ENCODE results near the gene TULP1.
"Not testable (repeated sequence)": the region's sequence is repeated elsewhere in the genome, so short reads cannot be mapped to it uniquely, and the experiment has no call there.

The TULP1 gene

DNA sequence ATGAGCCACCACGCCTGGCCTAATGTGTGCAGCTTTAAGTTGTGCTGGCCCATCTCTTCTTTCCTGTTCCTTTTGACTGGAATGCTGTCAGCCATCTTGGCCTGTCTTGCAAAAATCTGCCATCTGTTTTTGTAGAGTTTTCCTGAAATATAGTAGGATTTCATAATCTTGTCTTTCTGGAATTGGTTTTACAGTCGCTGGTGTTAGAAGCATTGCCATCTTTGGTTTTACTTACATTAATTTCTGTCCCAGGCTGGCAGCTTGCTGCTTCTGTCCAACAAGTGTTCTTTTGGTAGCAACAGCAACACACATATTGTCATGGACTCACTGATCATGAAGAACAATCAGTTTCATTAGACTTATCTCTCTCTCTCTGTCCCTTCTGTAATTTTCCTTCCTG, 29.1 kb upstream of the TULP1 start:
- Histone ChIP-seq H4K8ac (ENCODE audit: low read length) (no peak overlapping the region), H3K36me3 (ENCODE audit: control insufficient read depth in 1 of 2, insufficient read depth in 2 of 2, low read depth in 1 of 2, low read length in 2 of 2) (no peaks in the 10 kb centered on the region), H3K27ac (ENCODE audit: low read length, poor library complexity, severe bottlenecking) (no peak overlapping the region), H3K27me3 (ENCODE audit: control insufficient read depth in 1 of 2, insufficient read depth in 1 of 2, low read length in 2 of 2) (peaks cover 0 to 29% of the 10 kb centered on the region in 2 experiments), H4K91ac (ENCODE audit: low read length) (no peak overlapping the region), H3K4me1 (ENCODE audit: control insufficient read depth, insufficient read depth, low read depth, low read length) (peaks cover 4% of the 10 kb centered on the region), H3K79me1 (replicated peaks; ENCODE audit: low read length, poor library complexity, severe bottlenecking) (no peaks in the 10 kb centered on the region), H3K18ac (ENCODE audit: low read depth in 1 of 2, low read length in 2 of 2) (no peak overlapping the region), H3K9ac (ENCODE audit: low read length) (no peak overlapping the region), H3K14ac (ENCODE audit: low read length in 2 of 2) (no peak overlapping the region), H3K4me3 (ENCODE audit: insufficient read depth in 1 of 2, low read depth in 1 of 2, low read length in 2 of 2) (no peak overlapping the region), H2AK5ac (ENCODE audit: low read length, severe bottlenecking) (no peak overlapping the region), H3K4ac (ENCODE audit: low read depth in 1 of 2, low read length in 2 of 2) (no peak overlapping the region), H2AFZ (ENCODE audit: low read depth, low read length) (no peak overlapping the region), H2BK5ac (ENCODE audit: low read depth, low read length, poor library complexity, severe bottlenecking) (no peak overlapping the region), H2BK120ac (ENCODE audit: low read depth, low read length) (no peak overlapping the region), H2BK12ac (ENCODE audit: low read length in 2 of 2) (no peak overlapping the region), H3K4me2 (ENCODE audit: low read length, poor library complexity, severe bottlenecking) (no peak overlapping the region), H3K9me3 (ENCODE audit: control insufficient read depth, low read length) (peaks cover 9% of the 10 kb centered on the region), H2BK15ac (ENCODE audit: low read depth, poor library complexity, severe bottlenecking) (no peak overlapping the region), H3K23ac (ENCODE audit: low read length in 2 of 2) (no peak overlapping the region)
- no peak for DNase-seq
- 78% methylated on average over 2 of the region's 2 CpGs for WGBS

DNA sequence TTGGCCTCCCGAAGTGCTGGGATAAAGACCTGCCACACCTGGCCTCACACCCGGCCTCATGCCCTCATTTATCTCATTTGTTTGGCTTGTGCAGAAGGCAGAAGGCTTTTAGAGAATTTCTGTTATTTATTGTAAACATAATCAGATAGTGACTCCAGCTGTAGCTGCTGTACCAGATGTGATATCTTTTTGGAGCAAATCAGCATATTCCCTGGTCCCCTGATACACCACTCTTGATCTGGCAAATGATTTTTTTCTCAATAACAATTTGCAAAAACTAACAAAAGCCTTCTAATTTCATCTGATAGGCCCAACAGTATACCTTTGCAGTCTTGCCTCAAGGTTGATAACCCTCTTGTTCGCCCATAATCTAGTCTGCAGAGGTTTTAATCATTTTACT, 26.5 kb upstream of the TULP1 start:
- H3K9ac ChIP-seq (ENCODE audit: low read length): no peak overlapping the region
- no peak overlapping the region for H2BK15ac ChIP-seq (ENCODE audit: low read depth, poor library complexity, severe bottlenecking)
- no peak overlapping the region for H2BK5ac ChIP-seq (ENCODE audit: low read depth, low read length, poor library complexity, severe bottlenecking)
- no peaks in the 10 kb centered on the region for H3K79me1 ChIP-seq (replicated peaks; ENCODE audit: low read length, poor library complexity, severe bottlenecking)
- no peak overlapping the region for H3K23ac ChIP-seq (ENCODE audit: low read length in 2 of 2)
- no peak overlapping the region for H2BK120ac ChIP-seq (ENCODE audit: low read depth, low read length)
- no peaks in the 10 kb centered on the region for H3K36me3 ChIP-seq (ENCODE audit: control insufficient read depth in 1 of 2, insufficient read depth in 2 of 2, low read depth in 1 of 2, low read length in 2 of 2)
- WGBS: 65% methylated on average over 3 of the region's 3 CpGs
- no peak overlapping the region for H3K4me3 ChIP-seq (ENCODE audit: insufficient read depth in 1 of 2, low read depth in 1 of 2, low read length in 2 of 2)
- peaks cover 4% of the 10 kb centered on the region for H3K4me1 ChIP-seq (ENCODE audit: control insufficient read depth, insufficient read depth, low read depth, low read length)
- no peak overlapping the region for H2AFZ ChIP-seq (ENCODE audit: low read depth, low read length)
- no peak overlapping the region for H3K4me2 ChIP-seq (ENCODE audit: low read length, poor library complexity, severe bottlenecking)
- no peak overlapping the region for H2AK5ac ChIP-seq (ENCODE audit: low read length, severe bottlenecking)
- no peak overlapping the region for H3K14ac ChIP-seq (ENCODE audit: low read length in 2 of 2)
- H3K18ac ChIP-seq (ENCODE audit: low read depth in 1 of 2, low read length in 2 of 2): no peak overlapping the region
- H3K9me3 ChIP-seq (ENCODE audit: control insufficient read depth, low read length): peaks cover 9% of the 10 kb centered on the region
- DNase-seq: no peak
- no peak overlapping the region for H3K4ac ChIP-seq (ENCODE audit: low read depth in 1 of 2, low read length in 2 of 2)
- no peak overlapping the region for H2BK12ac ChIP-seq (ENCODE audit: low read length in 2 of 2)
- no peak overlapping the region for H3K27ac ChIP-seq (ENCODE audit: low read length, poor library complexity, severe bottlenecking)
- H3K27me3 ChIP-seq (ENCODE audit: control insufficient read depth in 1 of 2, insufficient read depth in 1 of 2, low read length in 2 of 2): peaks cover 3 to 32% of the 10 kb centered on the region in 2 experiments
- H4K91ac ChIP-seq (ENCODE audit: low read length): no peak overlapping the region
- H4K8ac ChIP-seq (ENCODE audit: low read length): no peak overlapping the region

DNA sequence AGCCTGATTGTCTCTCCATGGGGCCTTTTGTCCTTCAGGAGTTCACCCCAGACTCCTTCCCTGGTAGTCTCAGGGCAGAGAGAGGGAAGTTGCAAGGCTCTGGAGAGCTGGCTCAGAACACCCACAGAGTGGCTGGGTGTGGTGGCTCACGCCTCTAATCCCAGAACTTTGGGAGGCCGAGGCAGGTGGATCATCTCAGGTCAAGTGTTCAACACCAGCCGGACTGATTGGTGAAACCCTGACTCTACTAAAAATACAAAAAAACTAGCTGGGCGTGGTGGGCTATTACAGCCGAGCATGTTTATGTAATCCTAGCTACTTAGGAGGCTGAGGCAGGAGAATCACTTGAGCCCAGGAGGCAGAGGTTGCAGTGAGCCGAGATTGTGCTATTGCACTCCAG, 23.2 kb upstream of the TULP1 start:
- not testable (repeated sequence) for H3K9ac ChIP-seq (ENCODE audit: low read length); H3K14ac ChIP-seq (ENCODE audit: low read length in 2 of 2); H2BK15ac ChIP-seq (ENCODE audit: low read depth, poor library complexity, severe bottlenecking); H4K91ac ChIP-seq (ENCODE audit: low read length); H3K18ac ChIP-seq (ENCODE audit: low read depth in 1 of 2, low read length in 2 of 2); H3K4me3 ChIP-seq (ENCODE audit: insufficient read depth in 1 of 2, low read depth in 1 of 2, low read length in 2 of 2); H3K4me1 ChIP-seq (ENCODE audit: control insufficient read depth, insufficient read depth, low read depth, low read length); H2BK120ac ChIP-seq (ENCODE audit: low read depth, low read length); H2AFZ ChIP-seq (ENCODE audit: low read depth, low read length); DNase-seq; H3K27ac ChIP-seq (ENCODE audit: low read length, poor library complexity, severe bottlenecking); H2AK5ac ChIP-seq (ENCODE audit: low read length, severe bottlenecking); H3K4ac ChIP-seq (ENCODE audit: low read depth in 1 of 2, low read length in 2 of 2); H3K9me3 ChIP-seq (ENCODE audit: control insufficient read depth, low read length); H3K4me2 ChIP-seq (ENCODE audit: low read length, poor library complexity, severe bottlenecking); H3K79me1 ChIP-seq (replicated peaks; ENCODE audit: low read length, poor library complexity, severe bottlenecking); H3K36me3 ChIP-seq (ENCODE audit: control insufficient read depth in 1 of 2, insufficient read depth in 2 of 2, low read depth in 1 of 2, low read length in 2 of 2); H3K23ac ChIP-seq (ENCODE audit: low read length in 2 of 2); H4K8ac ChIP-seq (ENCODE audit: low read length); H2BK12ac ChIP-seq (ENCODE audit: low read length in 2 of 2); H2BK5ac ChIP-seq (ENCODE audit: low read depth, low read length, poor library complexity, severe bottlenecking)
- 83% methylated on average over 4 of the region's 6 CpGs for WGBS
- peaks cover 6 to 39% of the 10 kb centered on the region in 2 experiments for H3K27me3 ChIP-seq (ENCODE audit: control insufficient read depth in 1 of 2, insufficient read depth in 1 of 2, low read length in 2 of 2)

DNA sequence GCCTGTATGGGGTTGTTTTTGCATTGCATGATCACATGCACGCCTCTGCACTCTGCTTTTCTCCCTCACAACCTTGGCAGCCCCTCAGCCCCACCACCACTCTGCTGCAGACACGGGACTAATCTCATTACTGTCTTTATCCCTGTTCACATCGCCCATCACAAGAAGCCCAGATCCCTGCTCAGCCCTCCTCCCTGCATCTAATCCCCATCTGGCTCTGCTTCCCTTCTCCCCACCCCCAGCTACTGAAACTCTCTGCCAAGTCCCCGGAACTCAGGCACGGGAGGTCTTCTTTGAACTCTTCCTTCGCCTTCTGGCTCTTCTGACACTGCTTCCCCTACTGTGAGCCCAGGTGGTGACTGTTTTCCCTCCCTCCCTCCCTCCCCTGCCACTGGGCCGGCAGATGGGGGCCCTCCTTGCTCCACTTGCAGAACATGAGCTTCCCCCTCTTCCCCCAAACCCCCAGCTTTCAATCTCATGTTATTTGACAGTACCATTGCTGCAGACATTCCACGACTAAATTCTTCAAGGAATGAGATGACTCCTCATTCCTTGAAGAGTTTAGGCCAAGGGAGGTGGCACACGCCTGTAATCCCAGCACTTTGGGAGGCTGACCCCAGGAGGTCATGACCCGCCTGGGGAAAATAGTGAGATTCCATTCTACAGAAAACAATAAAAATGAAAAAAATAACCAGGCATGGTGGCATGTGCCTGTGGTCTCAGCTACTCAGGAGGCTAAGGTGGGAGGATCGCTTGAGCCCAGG, 21.9 kb upstream of the TULP1 start:
- Histone ChIP-seq H2AK5ac (ENCODE audit: low read length, severe bottlenecking) (no peak overlapping the region), H4K8ac (ENCODE audit: low read length) (no peak overlapping the region), H3K23ac (ENCODE audit: low read length in 2 of 2) (no peak overlapping the region), H2BK5ac (ENCODE audit: low read depth, low read length, poor library complexity, severe bottlenecking) (no peak overlapping the region), H3K27me3 (ENCODE audit: control insufficient read depth in 1 of 2, insufficient read depth in 1 of 2, low read length in 2 of 2) (peaks cover 6 to 39% of the 10 kb centered on the region in 2 experiments), H3K14ac (ENCODE audit: low read length in 2 of 2) (no peak overlapping the region), H3K18ac (ENCODE audit: low read depth in 1 of 2, low read length in 2 of 2) (no peak overlapping the region), H3K9me3 (ENCODE audit: control insufficient read depth, low read length) (peaks cover 4% of the 10 kb centered on the region), H4K91ac (ENCODE audit: low read length) (no peak overlapping the region), H2AFZ (ENCODE audit: low read depth, low read length) (no peak overlapping the region), H3K9ac (ENCODE audit: low read length) (no peak overlapping the region), H3K4me3 (ENCODE audit: insufficient read depth in 1 of 2, low read depth in 1 of 2, low read length in 2 of 2) (no peak overlapping the region), H3K4me2 (ENCODE audit: low read length, poor library complexity, severe bottlenecking) (no peak overlapping the region), H3K79me1 (replicated peaks; ENCODE audit: low read length, poor library complexity, severe bottlenecking) (no peaks in the 10 kb centered on the region), H2BK12ac (ENCODE audit: low read length in 2 of 2) (no peak overlapping the region), H2BK120ac (ENCODE audit: low read depth, low read length) (no peak overlapping the region), H3K4ac (ENCODE audit: low read depth in 1 of 2, low read length in 2 of 2) (no peak overlapping the region), H3K27ac (ENCODE audit: low read length, poor library complexity, severe bottlenecking) (no peak overlapping the region), H3K36me3 (ENCODE audit: control insufficient read depth in 1 of 2, insufficient read depth in 2 of 2, low read depth in 1 of 2, low read length in 2 of 2) (no peaks in the 10 kb centered on the region), H2BK15ac (ENCODE audit: low read depth, poor library complexity, severe bottlenecking) (no peak overlapping the region), H3K4me1 (ENCODE audit: control insufficient read depth, insufficient read depth, low read depth, low read length) (peaks cover 5% of the 10 kb centered on the region)
- 35% methylated on average over 10 of the region's 11 CpGs for WGBS
- no peak for DNase-seq
